Brain microvascular endothelial cell (primary cell): ENCODE data around the gene DLG2.

Experiments used
- DNase-seq: peaks from one replicate; pipeline ENCODE4 v3.0.0-alpha.2; 2020
- H3K27ac ChIP-seq: fragments of 250-450 bp; sonication (Bioruptor Pico); 2 replicates; pipeline ENCODE4 v1.5.1; 2020; ENCODE audit warnings: mild to moderate bottlenecking, moderate library complexity
- H3K27me3 ChIP-seq: fragments of 250-450 bp; sonication (Bioruptor Pico); replicated peaks from 2 replicates; pipeline ENCODE4 v1.5.1; 2020; ENCODE audit warnings: mild to moderate bottlenecking
- H3K36me3 ChIP-seq: fragments of 250-450 bp; sonication (Bioruptor Pico); replicated peaks from 2 replicates; pipeline ENCODE4 v1.5.1; 2020; ENCODE audit warnings: mild to moderate bottlenecking
- H3K4me3 ChIP-seq: 2 replicates; pipeline ENCODE4 v1.5.1; 2011; ENCODE audit warnings: low read depth, mild to moderate bottlenecking, control low read depth, low read length, moderate library complexity
- CTCF ChIP-seq: IDR thresholded peaks from 2 replicates; pipeline ENCODE4 v1.5.1; 2011; ENCODE audit warnings: low read depth, mild to moderate bottlenecking, moderate library complexity, low read length, control low read depth, inconsistent platforms; ENCODE audit errors: missing control alignments
- in situ Hi-C: cut with HindIII; loops from 2 replicates; pipeline ENCODE4 v1.10.0; 2017; ENCODE audit warnings: low sequenced_read_pairs, low pct_ligation_motif_present

Gene DLG2

GRCh38 chr11:83722392-83723119 lies 1904.6 kb downstream of the DLG2 start:
- Histone ChIP-seq H3K36me3 (no peaks in the 10 kb centered on the region), H3K27me3 (peaks cover 2% of the 10 kb centered on the region), H3K4me3 (no peak overlapping the region), H3K27ac (no peak overlapping the region)
- no peak for TF ChIP-seq CTCF
- no peak for DNase-seq
- in situ Hi-C loops: no loop called here

GRCh38 chr11:83721263-83721662 lies 1905.9 kb downstream of the DLG2 start:
- in situ Hi-C loops: no loop called here
- no peak for TF ChIP-seq CTCF
- Histone ChIP-seq H3K27me3 (peaks cover 2% of the 10 kb centered on the region), H3K4me3 (no peak overlapping the region), H3K27ac (no peak overlapping the region), H3K36me3 (no peaks in the 10 kb centered on the region)
- no peak for DNase-seq

GRCh38 chr11:83720675-83721074 lies 1906.5 kb downstream of the DLG2 start:
- in situ Hi-C loops: no loop called here
- Histone ChIP-seq H3K27me3 (peaks cover 2% of the 10 kb centered on the region), H3K36me3 (no peaks in the 10 kb centered on the region), H3K27ac (no peak overlapping the region), H3K4me3 (no peak overlapping the region)
- DNase-seq: no peak
- TF ChIP-seq CTCF: no peak

GRCh38 chr11:83717537-83717936 lies 1909.6 kb downstream of the DLG2 start:
- in situ Hi-C loops: no loop called here
- Histone ChIP-seq H3K36me3 (no peaks in the 10 kb centered on the region), H3K4me3 (no peak overlapping the region), H3K27ac (no peak overlapping the region), H3K27me3 (no peaks in the 10 kb centered on the region)
- DNase-seq: no peak
- no peak for TF ChIP-seq CTCF

GRCh38 chr11:83715927-83716535 lies 1911.1 kb downstream of the DLG2 start:
- no peak overlapping the region for H3K4me3 ChIP-seq
- no peak for TF ChIP-seq CTCF
- H3K27me3 ChIP-seq: no peaks in the 10 kb centered on the region
- no peak overlapping the region for H3K27ac ChIP-seq
- in situ Hi-C loops: no loop called here
- no peaks in the 10 kb centered on the region for H3K36me3 ChIP-seq
- DNase-seq: no peak

GRCh38 chr11:83713708-83714107 lies 1913.4 kb downstream of the DLG2 start:
- H3K36me3 ChIP-seq: no peaks in the 10 kb centered on the region
- in situ Hi-C loops: no loop called here
- no peak overlapping the region for H3K27ac ChIP-seq
- no peaks in the 10 kb centered on the region for H3K27me3 ChIP-seq
- no peak for TF ChIP-seq CTCF
- no peak for DNase-seq
- no peak overlapping the region for H3K4me3 ChIP-seq
